ENCODE data around the gene FAM184A. TPM values are rescaled to one million over a fixed set of nuclear protein-coding genes. Genes with fewer than 3 reads are reported as not detected.
A peak's percentile ranks its signal among the peaks of the same experiment; 100 is the strongest.

Gene FAM184A
- total and polyA plus RNA-seq, 8 donors = 13.3 to 120 (median 88.2) TPM

- no peaks in the 10 kb centered on the region for H3K27me3 ChIP-seq
- ATAC-seq (no peak), DNase-seq (no peak)
- no peaks in the 10 kb centered on the region for H3K36me3 ChIP-seq
- no peak overlapping the region for H3K27ac ChIP-seq
- H3K4me3 ChIP-seq = no peak overlapping the region
- no peaks in the 10 kb centered on the region for H3K4me1 ChIP-seq
- intact Hi-C loops (cut with DNase I) = no loop called here
- no peaks in the 10 kb centered on the region for H3K9me3 ChIP-seq
- no peak for TF ChIP-seq CTCF (IDR thresholded peaks at IDR 0.05)
These were observed 107.6 kb downstream of the FAM184A start for GRCh38 chr6:118970866-118971265.

GRCh38 chr6:118968416-118968815, 110.0 kb downstream of the FAM184A start:
- Histone ChIP-seq H3K9me3 (no peaks in the 10 kb centered on the region), H3K36me3 (no peaks in the 10 kb centered on the region), H3K4me1 (no peaks in the 10 kb centered on the region), H3K4me3 (no peak overlapping the region), H3K27me3 (no peaks in the 10 kb centered on the region), H3K27ac (no peak overlapping the region)
- ATAC-seq (peak; percentile 47), DNase-seq (peak in 2 of 4 donors; percentile 36 to 56)
- intact Hi-C loops (cut with DNase I) = loop anchor here in 1 of 2 donors (5.0 kb wide), 1 partner anchor 144 kb away; no protein-coding TSS in a partner anchor
- TF ChIP-seq CTCF (IDR thresholded peaks at IDR 0.05) = no peak

DNA sequence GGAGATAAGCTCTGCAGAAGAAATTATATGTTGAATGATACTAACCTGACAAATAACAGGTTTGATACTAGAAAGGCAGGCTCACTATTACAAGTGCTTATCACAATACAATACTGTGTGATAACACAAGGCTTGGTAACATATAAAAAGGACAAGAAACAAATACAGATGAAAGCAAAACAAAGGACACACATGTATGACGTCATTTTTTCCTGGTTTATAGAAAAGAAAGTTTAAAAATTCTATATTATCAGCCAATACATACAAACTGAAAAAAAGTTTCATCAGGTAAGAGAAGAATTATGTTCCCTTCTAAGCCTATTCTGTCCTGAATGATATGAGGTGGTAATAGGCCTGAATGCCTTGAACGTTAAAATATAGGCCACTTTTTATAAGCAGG, 111.2 kb downstream of the FAM184A start:
- Histone ChIP-seq H3K36me3 (no peaks in the 10 kb centered on the region), H3K27ac (no peak overlapping the region), H3K27me3 (no peaks in the 10 kb centered on the region), H3K9me3 (no peaks in the 10 kb centered on the region), H3K4me3 (no peak overlapping the region), H3K4me1 (no peaks in the 10 kb centered on the region)
- intact Hi-C loops (cut with DNase I) = loop anchor here in 1 of 2 donors (5.0 kb wide), 1 partner anchor 145 kb away; no protein-coding TSS in a partner anchor
- no peak for DNase-seq
- TF ChIP-seq CTCF (IDR thresholded peaks at IDR 0.05) = no peak
- no peak for ATAC-seq

DNA sequence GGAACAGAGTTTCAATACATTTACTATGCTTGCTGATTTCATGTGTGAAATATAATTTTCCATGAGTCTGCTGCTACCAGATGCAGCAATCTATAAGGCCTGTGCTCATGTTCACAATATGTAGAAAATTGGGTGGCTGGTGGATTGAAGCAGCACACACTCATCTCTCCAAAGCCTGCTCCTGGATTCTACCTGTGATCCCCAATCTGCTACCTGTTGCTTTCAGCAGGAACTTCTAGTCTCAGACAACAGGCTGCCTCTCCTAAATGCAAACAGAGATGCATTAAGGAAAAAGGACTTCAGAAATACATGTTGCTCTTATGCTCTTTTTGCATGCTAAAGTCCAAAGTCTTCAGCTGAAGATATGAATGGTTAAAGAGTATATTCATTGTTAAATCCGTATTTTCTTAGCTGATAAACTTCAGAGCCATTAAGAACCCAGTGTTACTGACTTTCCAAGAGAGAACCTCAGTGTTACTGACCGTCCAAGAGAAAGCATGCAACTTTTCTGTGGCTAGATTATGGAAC, 112.6 kb downstream of the FAM184A start:
- ATAC-seq = no peak
- no peaks in the 10 kb centered on the region for H3K4me1 ChIP-seq
- no peak overlapping the region for H3K4me3 ChIP-seq
- H3K36me3 ChIP-seq = no peaks in the 10 kb centered on the region
- DNase-seq = no peak
- H3K27ac ChIP-seq = no peak overlapping the region
- TF ChIP-seq CTCF (IDR thresholded peaks at IDR 0.05) = no peak
- intact Hi-C loops (cut with DNase I) = loop anchor here in 1 of 2 donors (5.0 kb wide), 1 partner anchor 146 kb away; no protein-coding TSS in a partner anchor
- no peaks in the 10 kb centered on the region for H3K9me3 ChIP-seq
- no peaks in the 10 kb centered on the region for H3K27me3 ChIP-seq

GRCh38 chr6:118965371-118965770, 113.1 kb downstream of the FAM184A start:
- no peak for ATAC-seq
- DNase-seq = no peak
- intact Hi-C loops (cut with DNase I) = loop anchor here in 1 of 2 donors (5.0 kb wide), 1 partner anchor 147 kb away; no protein-coding TSS in a partner anchor
- Histone ChIP-seq H3K4me3 (no peak overlapping the region), H3K4me1 (no peaks in the 10 kb centered on the region), H3K27ac (no peak overlapping the region), H3K36me3 (no peaks in the 10 kb centered on the region), H3K9me3 (no peaks in the 10 kb centered on the region), H3K27me3 (no peaks in the 10 kb centered on the region)
- no peak for TF ChIP-seq CTCF (IDR thresholded peaks at IDR 0.05)
